Measurements from ENCODE around the gene BNIP2.
A peak's percentile ranks its signal among the peaks of the same experiment; 100 is the strongest.

The BNIP2 gene

DNA sequence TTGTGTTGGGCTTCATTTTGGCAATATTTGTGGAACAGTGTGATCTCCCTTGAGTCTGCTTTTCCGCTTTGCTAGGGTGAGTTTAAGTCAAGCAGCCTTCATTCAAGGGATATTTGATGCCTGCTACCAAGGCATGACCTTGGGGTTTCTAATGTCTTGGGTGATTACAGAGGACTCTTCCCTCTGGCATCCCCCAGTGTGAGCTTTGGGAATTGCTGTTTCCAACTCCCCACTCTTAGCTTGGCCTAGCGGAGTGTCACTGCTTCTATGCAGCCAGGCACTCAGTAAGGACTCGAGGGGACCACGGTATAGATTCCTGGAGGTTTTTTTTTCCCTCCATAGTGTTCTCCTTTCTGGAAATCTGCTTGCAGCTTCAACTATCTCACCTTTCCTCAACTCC lies 56.4 kb downstream of the BNIP2 start:
- DNase-seq (ENCODE audit: low spot score): peak; percentile 38

DNA sequence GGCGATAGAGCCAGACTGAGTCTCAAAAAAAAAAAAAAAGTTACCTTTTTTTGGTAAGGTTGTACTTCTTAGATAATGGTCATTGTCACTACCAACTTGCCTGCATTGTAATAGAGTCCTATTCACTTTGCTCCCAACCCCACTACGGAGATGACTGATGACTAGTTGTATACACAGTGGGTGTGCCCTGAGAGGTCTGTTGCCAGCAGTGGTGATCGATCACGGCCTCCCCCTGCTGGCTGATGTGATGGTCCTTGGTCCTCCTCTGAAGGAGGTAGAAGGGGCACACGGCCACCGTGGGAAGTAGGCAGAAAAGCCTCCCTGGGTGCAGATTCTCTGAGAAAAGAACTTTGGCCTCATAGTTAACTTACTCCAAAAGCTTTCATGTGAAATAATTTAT lies 66.8 kb downstream of the BNIP2 start:
- DNase-seq (ENCODE audit: low spot score): peak; percentile 79

DNA sequence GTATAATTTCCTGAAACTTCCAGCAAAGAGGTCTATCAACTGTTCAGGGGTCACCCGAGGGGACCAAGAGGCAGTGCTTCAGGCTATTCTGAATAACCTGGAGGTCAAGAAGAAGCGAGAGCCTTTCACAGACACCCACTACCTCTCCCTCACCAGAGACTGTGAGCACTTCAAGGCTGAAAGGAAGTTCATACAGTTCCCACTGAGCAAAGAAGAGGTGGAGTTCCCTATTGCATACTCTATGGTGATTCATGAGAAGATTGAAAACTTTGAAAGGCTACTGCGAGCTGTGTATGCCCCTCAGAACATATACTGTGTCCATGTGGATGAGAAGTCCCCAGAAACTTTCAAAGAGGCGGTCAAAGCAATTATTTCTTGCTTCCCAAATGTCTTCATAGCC lies 70.7 kb downstream of the BNIP2 start:
- no peak for DNase-seq (ENCODE audit: low spot score)

GRCh38 chr15:59616379-59616778 lies 72.7 kb downstream of the BNIP2 start:
- DNase-seq (ENCODE audit: low spot score): no peak

GRCh38 chr15:59615661-59616060 lies 73.5 kb downstream of the BNIP2 start:
- no peak for DNase-seq (ENCODE audit: low spot score)

DNA sequence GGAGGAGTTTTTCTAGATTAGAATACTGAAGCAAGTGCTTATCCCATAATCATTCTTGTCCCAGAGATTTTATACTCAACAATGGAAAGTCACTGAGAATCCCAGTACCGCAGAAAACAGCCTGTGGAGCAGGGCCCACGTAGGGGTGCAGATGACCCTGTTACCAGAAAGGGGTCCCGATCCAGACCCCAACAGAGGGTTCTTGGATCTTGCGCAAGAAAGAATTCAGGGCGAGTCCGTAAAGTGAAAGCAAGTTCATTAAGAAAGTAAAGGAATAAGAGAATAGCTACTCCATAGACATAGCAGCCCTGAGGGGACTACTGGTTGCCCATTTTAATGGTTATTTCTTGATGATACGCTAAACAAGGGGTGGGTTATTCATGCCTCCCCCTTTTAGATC lies 75.0 kb downstream of the BNIP2 start:
- no peak for DNase-seq (ENCODE audit: low spot score)

GRCh38 chr15:59611276-59612260 lies 77.6 kb downstream of the BNIP2 start, which contains the start of gene GCNT3:
Gene GCNT3 (plus strand): TSS chr15:59611783. CDS start chr15:59618239, 6,456 bp downstream.
- peak; percentile 46 for DNase-seq (ENCODE audit: low spot score)

DNA sequence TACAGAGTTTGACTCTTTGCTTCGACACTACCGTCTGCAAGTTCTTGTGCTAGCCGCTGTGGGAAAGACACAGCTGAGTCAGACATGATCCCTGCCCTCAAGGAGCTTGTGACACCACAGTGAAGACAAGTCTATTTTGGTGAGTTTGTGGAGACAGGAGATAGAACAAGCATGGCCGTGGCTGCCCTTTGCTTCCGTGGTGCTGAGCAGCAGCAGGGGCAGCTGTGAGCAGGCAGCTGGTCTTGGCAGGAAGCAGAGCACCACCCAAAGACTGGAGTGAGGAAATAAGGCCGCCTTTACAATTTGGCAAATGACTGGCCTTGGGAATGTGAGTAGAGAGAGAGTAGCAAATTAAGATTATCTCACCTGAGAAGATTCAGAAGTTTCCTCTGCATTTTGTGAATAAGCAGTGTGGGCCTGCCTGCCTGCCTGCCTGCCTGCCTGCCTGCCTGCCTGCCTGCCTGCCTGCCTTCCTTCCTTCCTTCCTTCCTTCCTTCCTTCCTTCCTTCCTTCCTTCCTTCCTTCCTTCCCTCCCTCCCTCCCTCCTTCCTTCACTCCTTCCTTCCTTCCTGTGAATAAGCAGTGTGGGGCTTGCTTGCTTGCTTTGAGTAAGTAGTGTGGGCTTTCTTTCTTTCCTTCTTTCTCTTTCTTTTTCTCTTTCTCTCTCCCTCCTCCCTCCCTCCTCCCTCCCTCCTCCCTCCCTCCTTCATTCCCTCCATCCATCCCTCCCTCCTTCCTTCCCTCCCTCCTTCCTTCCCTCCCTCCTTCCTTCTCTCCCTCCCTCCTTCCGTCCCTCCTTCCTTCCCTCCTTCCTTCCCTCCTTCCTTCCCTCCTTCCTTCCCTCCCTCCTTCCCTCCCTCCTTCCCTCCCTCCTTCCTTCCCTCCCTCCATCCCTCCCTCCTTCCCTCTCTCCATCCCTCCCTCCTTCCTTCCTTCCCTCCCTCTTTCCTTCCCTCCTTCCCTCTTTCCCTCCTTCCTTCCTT lies 79.1 kb downstream of the BNIP2 start:
- no peak for DNase-seq (ENCODE audit: low spot score)
